Neural progenitor cell (in vitro differentiated cells): ENCODE results near the gene STIM1. TPM values are rescaled to one million over a fixed set of nuclear protein-coding genes. Genes with fewer than 3 reads are reported as not detected.

ENCODE experiments used
- DNase-seq: peaks from one replicate; pipeline ENCODE4 v3.0.0-alpha.2; 2016; ENCODE audit warnings: low spot score
- H2AFZ ChIP-seq: fragments of 200-600 bp; sonication (generic); replicated peaks from 2 replicates; pipeline ENCODE4 v1.6.1; 2016; ENCODE audit warnings: antibody characterized with exemption
- H3F3A ChIP-seq: fragments of 200-600 bp; sonication (generic); 2 replicates; pipeline ENCODE4 v1.6.1; 2016; ENCODE audit warnings: antibody characterized with exemption, low read depth
- H3K27ac ChIP-seq: fragments of 200-600 bp; sonication (generic); 2 replicates; pipeline ENCODE4 v1.5.1; 2016; ENCODE audit warnings: mild to moderate bottlenecking
- H3K27me3 ChIP-seq: fragments of 200-600 bp; sonication (generic); 2 replicates; pipeline ENCODE4 v1.6.1; 2016; ENCODE audit warnings: mild to moderate bottlenecking, moderate library complexity
- H3K36me3 ChIP-seq: fragments of 200-600 bp; sonication (generic); 2 replicates; pipeline ENCODE4 v1.5.1; 2016
- H3K4me1 ChIP-seq: fragments of 200-600 bp; sonication (generic); 2 replicates; pipeline ENCODE4 v1.6.1; 2016; ENCODE audit warnings: mixed run types
- H3K4me2 ChIP-seq: fragments of 200-600 bp; sonication (generic); 2 replicates; pipeline ENCODE4 v1.6.1; 2016
- H3K4me3 ChIP-seq: fragments of 200-600 bp; sonication (generic); 2 replicates; pipeline ENCODE4 v1.5.1; 2016
- H3K79me2 ChIP-seq: fragments of 200-600 bp; sonication (generic); 2 replicates; pipeline ENCODE4 v1.6.1; 2016; ENCODE audit warnings: low read depth
- H3K9ac ChIP-seq: fragments of 200-600 bp; sonication (generic); 2 replicates; pipeline ENCODE4 v1.6.1; 2016
- H3K9me3 ChIP-seq: fragments of 200-600 bp; sonication (generic); 2 replicates; pipeline ENCODE4 v1.5.1; 2016; ENCODE audit warnings: low read depth
- H4K20me1 ChIP-seq: fragments of 200-600 bp; sonication (generic); 2 replicates; pipeline ENCODE4 v1.6.1; 2016; ENCODE audit warnings: low read depth
- H3K27ac Mint-ChIP-seq: 3 replicates; pipeline ENCODE4 v1.8.0; 2021; ENCODE audit warnings: mixed read lengths
- H3K27me3 Mint-ChIP-seq: 2 replicates; pipeline ENCODE4 v1.8.0; 2022; ENCODE audit warnings: low read depth, mild to moderate bottlenecking, inconsistent platforms, moderate library complexity, mixed read lengths; ENCODE audit not compliant: insufficient read depth
- H3K36me3 Mint-ChIP-seq: 3 replicates; pipeline ENCODE4 v1.8.0; 2021; ENCODE audit warnings: mixed read lengths
- H3K4me1 Mint-ChIP-seq: 3 replicates; pipeline ENCODE4 v1.8.0; 2021; ENCODE audit warnings: mixed read lengths
- H3K4me3 Mint-ChIP-seq: 3 replicates; pipeline ENCODE4 v1.8.0; 2021; ENCODE audit warnings: mild to moderate bottlenecking, moderate library complexity, mixed read lengths
- H3K9me3 Mint-ChIP-seq: 3 replicates; pipeline ENCODE4 v1.8.0; 2020; ENCODE audit warnings: mixed read lengths
- CTCF ChIP-seq: fragments of 200-600 bp; sonication (generic); IDR thresholded peaks from 2 replicates; pipeline ENCODE4 v1.5.1; 2017; ENCODE audit warnings: antibody characterized with exemption, mild to moderate bottlenecking
- EZH2 ChIP-seq: fragments of 200-600 bp; sonication (generic); IDR thresholded peaks from 2 replicates; pipeline ENCODE4 v1.6.1; 2017; ENCODE audit warnings: antibody characterized with exemption, mild to moderate bottlenecking, moderate library complexity
- EZH2phosphoT487 ChIP-seq: fragments of 200-600 bp; sonication (generic); IDR thresholded peaks from 2 replicates; pipeline ENCODE4 v1.6.1; 2017; ENCODE audit warnings: antibody characterized with exemption
- total RNA-seq: library from RNA; depleted of rRNA; stranded (reverse); fragments of >200 nt; gene quantifications from 2 replicates; pipeline ENCODE4 v1.2.3, GENCODE V29; 2015; ENCODE audit warnings: low replicate concordance

The STIM1 gene
- total RNA-seq, 1 donor from 2014 or later = 18.9 TPM

- Histone ChIP-seq H3K9ac (no peak overlapping the region), H3K36me3 (no peaks in the 10 kb centered on the region), H3F3A (peaks cover 14% of the 10 kb centered on the region), H3K4me1 (peaks cover 11% of the 10 kb centered on the region), H3K4me2 (no peak overlapping the region), H3K9me3 (no peaks in the 10 kb centered on the region), H3K79me2 (peaks cover 35% of the 10 kb centered on the region), H2AFZ (no peak overlapping the region), H4K20me1 (peaks cover 48% of the 10 kb centered on the region), H3K27me3 (no peaks in the 10 kb centered on the region), H3K27ac (no peak overlapping the region), H3K4me3 (no peak overlapping the region)
- Mint-ChIP-seq H3K4me3 (no peak overlapping the region), H3K27me3 (peaks cover 3% of the 10 kb centered on the region), H3K4me1 (peaks cover 8% of the 10 kb centered on the region), H3K9me3 (no peaks in the 10 kb centered on the region), H3K36me3 (peaks cover 41% of the 10 kb centered on the region), H3K27ac (no peak overlapping the region)
- DNase-seq = no peak
- TF ChIP-seq EZH2phosphoT487 (no peak), EZH2 (no peak), CTCF (no peak)
These were observed 24.7 kb upstream of the STIM1 start for GRCh38 chr11:3830730-3831129.

GRCh38 chr11:3831378-3832239 lies 23.9 kb upstream of the STIM1 start:
- peaks cover 6% of the 10 kb centered on the region for H3K4me1 ChIP-seq
- H3K79me2 ChIP-seq = peaks cover 44% of the 10 kb centered on the region
- H3K4me3 ChIP-seq = no peak overlapping the region
- no peak overlapping the region for H2AFZ ChIP-seq
- H3K27ac Mint-ChIP-seq = peak overlapping the region; percentile 38
- no peak for DNase-seq
- H3K27ac ChIP-seq = no peak overlapping the region
- no peak for TF ChIP-seq CTCF
- TF ChIP-seq EZH2phosphoT487 = no peak
- no peak for TF ChIP-seq EZH2
- peaks cover 3% of the 10 kb centered on the region for H3K27me3 Mint-ChIP-seq
- H3K9me3 ChIP-seq = no peaks in the 10 kb centered on the region
- H3K36me3 ChIP-seq = no peaks in the 10 kb centered on the region
- no peak overlapping the region for H3K4me2 ChIP-seq
- H3K9ac ChIP-seq = no peak overlapping the region
- peaks cover 55% of the 10 kb centered on the region for H4K20me1 ChIP-seq
- no peaks in the 10 kb centered on the region for H3K9me3 Mint-ChIP-seq
- no peaks in the 10 kb centered on the region for H3K27me3 ChIP-seq
- H3K4me1 Mint-ChIP-seq = peaks cover 8% of the 10 kb centered on the region
- peaks cover 35% of the 10 kb centered on the region for H3K36me3 Mint-ChIP-seq
- H3K4me3 Mint-ChIP-seq = no peak overlapping the region
- H3F3A ChIP-seq = peaks cover 6% of the 10 kb centered on the region

- H3K36me3 Mint-ChIP-seq = peaks cover 29% of the 10 kb centered on the region
- TF ChIP-seq CTCF = no peak
- TF ChIP-seq EZH2phosphoT487 = no peak
- TF ChIP-seq EZH2 = no peak
- H3K27me3 ChIP-seq = no peaks in the 10 kb centered on the region
- H3K4me1 ChIP-seq = peaks cover 2% of the 10 kb centered on the region
- H3K36me3 ChIP-seq = no peaks in the 10 kb centered on the region
- no peak overlapping the region for H3K27ac Mint-ChIP-seq
- peaks cover 3% of the 10 kb centered on the region for H3F3A ChIP-seq
- H3K4me1 Mint-ChIP-seq = peaks cover 11% of the 10 kb centered on the region
- peaks cover 64% of the 10 kb centered on the region for H4K20me1 ChIP-seq
- H3K9me3 Mint-ChIP-seq = no peaks in the 10 kb centered on the region
- no peak overlapping the region for H3K9ac ChIP-seq
- no peak overlapping the region for H2AFZ ChIP-seq
- DNase-seq = no peak
- H3K4me3 Mint-ChIP-seq = no peak overlapping the region
- no peak overlapping the region for H3K4me2 ChIP-seq
- H3K27me3 Mint-ChIP-seq = peaks cover 3% of the 10 kb centered on the region
- peaks cover 56% of the 10 kb centered on the region for H3K79me2 ChIP-seq
- H3K27ac ChIP-seq = no peak overlapping the region
- H3K4me3 ChIP-seq = no peak overlapping the region
- H3K9me3 ChIP-seq = no peaks in the 10 kb centered on the region
These were observed 22.6 kb upstream of the STIM1 start for GRCh38 chr11:3832816-3833215.
